ENCODE data around the gene CD320.

The CD320 gene

DNA sequence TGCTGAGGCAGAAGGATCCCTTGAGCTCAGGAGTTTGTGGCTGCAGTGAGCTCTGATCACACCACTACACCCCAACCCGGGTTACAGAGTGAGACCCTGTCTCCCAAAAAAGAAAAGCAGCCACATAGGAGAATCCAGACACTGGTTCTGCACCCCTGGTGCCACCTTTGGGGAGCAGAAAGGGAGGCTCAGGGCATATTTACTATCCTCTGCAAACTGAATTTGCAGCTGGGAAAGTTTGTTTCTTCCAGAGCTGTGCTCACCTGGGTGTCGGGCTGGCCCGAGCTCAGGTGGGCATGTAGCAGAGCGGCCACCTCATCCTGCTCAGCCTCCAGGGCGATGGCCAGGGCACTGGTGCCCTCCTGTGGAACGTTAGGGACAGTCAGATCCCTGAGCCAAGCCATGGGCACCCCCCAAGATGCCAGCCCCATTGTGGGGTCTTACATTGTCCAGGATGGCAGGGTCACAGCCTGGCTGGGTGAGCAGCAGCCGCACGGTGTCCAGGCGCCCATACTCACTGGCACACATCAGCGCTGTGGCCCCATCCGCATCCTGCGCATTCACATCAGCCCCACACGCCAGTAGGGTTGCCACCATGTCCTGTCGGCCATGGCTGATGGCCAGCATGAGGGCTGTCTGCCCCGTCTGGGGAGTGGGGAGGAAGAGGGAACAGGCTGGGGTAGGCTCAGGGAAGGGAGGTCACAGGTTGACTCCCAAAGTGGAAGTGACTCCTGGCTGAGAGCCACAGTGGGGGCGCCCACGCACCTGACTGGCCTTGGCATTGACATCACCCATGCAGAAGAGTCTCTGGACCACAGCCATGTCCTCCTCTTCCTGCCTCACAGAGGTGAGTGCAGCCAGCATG is 16.3 kb upstream of the CD320 start:
- no peak overlapping the region for H3K4me3 ChIP-seq (ENCODE audit: low read depth, low read length)
- peak; percentile 68 for DNase-seq (ENCODE audit: low read depth)
- TF ChIP-seq MYC (IDR thresholded peaks at IDR 0.05; ENCODE audit: low read depth, low read length) (peak; percentile 24; the same call in 1 of the 2 replicates), POLR2A (IDR thresholded peaks at IDR 0.05; ENCODE audit: extremely low read depth, insufficient read length) (peak; percentile 66), CTCF (IDR thresholded peaks at IDR 0.05; ENCODE audit: low read depth, low read length) (peak; percentile 15), MAX (IDR thresholded peaks at IDR 0.05; ENCODE audit: low read depth, low read length) (no peak)

- peak overlapping the region; percentile 6 for H3K4me3 ChIP-seq (ENCODE audit: low read depth, low read length)
- TF ChIP-seq POLR2A (IDR thresholded peaks at IDR 0.05; ENCODE audit: extremely low read depth, insufficient read length) (no peak), MAX (IDR thresholded peaks at IDR 0.05; ENCODE audit: low read depth, low read length) (no peak), CTCF (IDR thresholded peaks at IDR 0.05; ENCODE audit: low read depth, low read length) (no peak), MYC (IDR thresholded peaks at IDR 0.05; ENCODE audit: low read depth, low read length) (no peak)
- peak; percentile 63 for DNase-seq (ENCODE audit: low read depth)
These were observed 15.6 kb upstream of the CD320 start for GRCh38 chr19:8323781-8324185.

- DNase-seq (ENCODE audit: low read depth): no peak
- TF ChIP-seq MYC (IDR thresholded peaks at IDR 0.05; ENCODE audit: low read depth, low read length): no peak
- TF ChIP-seq MAX (IDR thresholded peaks at IDR 0.05; ENCODE audit: low read depth, low read length): no peak
- TF ChIP-seq POLR2A (IDR thresholded peaks at IDR 0.05; ENCODE audit: extremely low read depth, insufficient read length): no peak
- TF ChIP-seq CTCF (IDR thresholded peaks at IDR 0.05; ENCODE audit: low read depth, low read length): no peak
- peak overlapping the region; percentile 95 for H3K4me3 ChIP-seq (ENCODE audit: low read depth, low read length)
These were observed 14.5 kb upstream of the CD320 start for GRCh38 chr19:8322638-8322997.

GRCh38 chr19:8321986-8322637 is 14.0 kb upstream of the CD320 start:
- H3K4me3 ChIP-seq (ENCODE audit: low read depth, low read length): peak overlapping the region; percentile 95
- DNase-seq (ENCODE audit: low read depth): peak; percentile 53
- TF ChIP-seq MAX (IDR thresholded peaks at IDR 0.05; ENCODE audit: low read depth, low read length) (0 out of 2 replicates have a peak, but pooled peaks have one; percentile 42), POLR2A (IDR thresholded peaks at IDR 0.05; ENCODE audit: extremely low read depth, insufficient read length) (no peak), MYC (IDR thresholded peaks at IDR 0.05; ENCODE audit: low read depth, low read length) (0 out of 2 replicates have a peak, but pooled peaks have one; percentile 13)

- peak; percentile 100 for DNase-seq (ENCODE audit: low read depth)
- peak within 1 kb of the TSS; percentile 95 for H3K4me3 ChIP-seq (ENCODE audit: low read depth, low read length)
- TF ChIP-seq CTCF (IDR thresholded peaks at IDR 0.05; ENCODE audit: low read depth, low read length) (no peak), MAX (IDR thresholded peaks at IDR 0.05; ENCODE audit: low read depth, low read length) (peak; percentile 99), POLR2A (IDR thresholded peaks at IDR 0.05; ENCODE audit: extremely low read depth, insufficient read length) (peak; percentile 97), MYC (IDR thresholded peaks at IDR 0.05; ENCODE audit: low read depth, low read length) (peak; percentile 100)
These were observed 13.2 kb upstream of the CD320 start, which contains the start of the genes NDUFA7 and RPS28 for GRCh38 chr19:8321067-8321985. TSS of gene NDUFA7 (minus strand) at chr19:8321375. CDS start at chr19:8321358, 17 bp downstream. TSS of gene RPS28 (plus strand) at chr19:8321496. CDS start at chr19:8321531, 35 bp downstream.
